ENCODE data around the gene RBM4B.

GRCh38 chr11:66646828-66647227 is 30.9 kb downstream of the RBM4B start:
- TF ChIP-seq CTCF (IDR thresholded peaks at IDR 0.05) (no peak), POLR2AphosphoS5 (IDR thresholded peaks at IDR 0.05) (no peak), EP300 (IDR thresholded peaks at IDR 0.05) (no peak), POLR2A (IDR thresholded peaks at IDR 0.05) (no peak)

All from stomach (tissue), 4 donors.